A549 (cell line): ENCODE data around the gene CISD3. TPM values are rescaled to one million over a fixed set of nuclear protein-coding genes. Genes with fewer than 3 reads are reported as not detected.
A peak's percentile ranks its signal among the peaks of the same experiment; 100 is the strongest.

ENCODE experiments used
- ATAC-seq, 2 experiments: fragments of 200-7000 bp in 1 of 2; fragments of >200 bp in 1 of 2; cut with Nextera tagmentation in 1 of 2; cut with Tn5 transposase in 1 of 2; 3 replicates each; pipeline versions ENCODE4 v1.8.0 to v1.9.1; 2018 to 2020; ENCODE audit warnings: mild to moderate bottlenecking in 1 of 2, moderate library complexity in 1 of 2
- CTCF ChIA-PET: fragments of 300-600 bp; sonication (Branson Sonifier 250); formaldehyde crosslinking; extraction: SDS; loops from one replicate; lab custom pipeline; 2021; ENCODE audit warnings: antibody characterized with exemption, inconsistent platforms; lab: Yijun Ruan, JAX
- POLR2A ChIA-PET: fragments of 350-600 bp; formaldehyde crosslinking; extraction: SDS; loops from one replicate; lab custom pipeline; 2021; ENCODE audit warnings: antibody characterized with exemption, inconsistent platforms; lab: Yijun Ruan, JAX
- DNase-seq, 2 experiments: peaks; one replicate each; pipeline versions ENCODE4 v3.0.0 to v3.0.0-alpha.2; 2011 to 2016; ENCODE audit warnings: low read depth in 1 of 2, low spot score in 1 of 2
- FAIRE-seq: peaks from 2 replicates; lab custom pipeline; 2011; peaks lifted over from hg19 to GRCh38; lab: Jason Lieb, UNC
- H3K27ac ChIP-seq, 2 experiments: fragments of >200 bp; sonication (Bioruptor Twin); formaldehyde crosslinking; 3 replicates each; pipeline ENCODE4 v1.5.1; 2016 to 2017
- H3K4me1 ChIP-seq: fragments of >200 bp; sonication (Bioruptor Twin); formaldehyde crosslinking; 3 replicates; pipeline ENCODE4 v1.6.1; 2016
- H3K4me2 ChIP-seq: fragments of >200 bp; sonication (Bioruptor Twin); formaldehyde crosslinking; 3 replicates; pipeline ENCODE4 v1.6.1; 2016
- H3K4me3 ChIP-seq: fragments of >200 bp; sonication (Bioruptor Twin); formaldehyde crosslinking; 3 replicates; pipeline ENCODE4 v1.5.1; 2016
- H3K9me3 ChIP-seq: fragments of >200 bp; sonication (Bioruptor Twin); formaldehyde crosslinking; 3 replicates; pipeline ENCODE4 v1.6.1; 2016
- CEBPB ChIP-seq, 2 experiments: fragments of >200 bp in 1 of 2; sonication (Bioruptor Twin) in 1 of 2; formaldehyde crosslinking in 1 of 2; IDR thresholded peaks; 2 replicates each; pipeline ENCODE4 v1.6.1; 2012 to 2016
- CHD2 ChIP-seq: fragments of 150-350 bp; IDR thresholded peaks from 2 replicates; pipeline ENCODE4 v1.6.1; 2014; ENCODE audit warnings: low read length; ENCODE audit not compliant: partially characterized antibody
- EP300 ChIP-seq, 2 experiments: fragments of >200 bp; sonication (Bioruptor Twin); formaldehyde crosslinking; IDR thresholded peaks; 2 replicates in 1 of 2; 3 replicates in 1 of 2; pipeline ENCODE4 v1.6.1; 2016 to 2017
- FOSB ChIP-seq: fragments of 250-450 bp; sonication (Bioruptor Pico); IDR thresholded peaks from 2 replicates; pipeline ENCODE4 v1.5.0; 2020; ENCODE audit warnings: mild to moderate bottlenecking, moderate library complexity
- HDAC2 ChIP-seq: fragments of 200-600 bp; sonication (generic); IDR thresholded peaks from 2 replicates; pipeline ENCODE4 v1.6.1; 2016
- HOXB13 ChIP-seq: fragments of 250-450 bp; sonication (Bioruptor Pico); IDR thresholded peaks from 2 replicates; pipeline ENCODE4 v1.5.0; 2020; ENCODE audit warnings: low read depth, mild to moderate bottlenecking, moderate library complexity
- HOXB5 ChIP-seq: fragments of 250-450 bp; sonication (Bioruptor Pico); IDR thresholded peaks from 2 replicates; pipeline ENCODE4 v1.5.0; 2020; ENCODE audit warnings: mild to moderate bottlenecking, moderate library complexity
- JUN ChIP-seq, 2 experiments: fragments of >200 bp; sonication (Bioruptor Twin); formaldehyde crosslinking; IDR thresholded peaks; 2 replicates in 1 of 2; 3 replicates in 1 of 2; pipeline ENCODE4 v1.6.1; 2016 to 2017
- MAFK ChIP-seq: fragments of 450-650 bp; IDR thresholded peaks from 2 replicates; pipeline ENCODE4 v1.6.1; 2014; ENCODE audit not compliant: partially characterized antibody
- MYC ChIP-seq: IDR thresholded peaks from 2 replicates; pipeline ENCODE4 v1.6.1; 2012; ENCODE audit warnings: mild to moderate bottlenecking, inconsistent platforms, low read length, improper control_type of control experiment, borderline replicate concordance
- NPAS2 ChIP-seq: fragments of 250-450 bp; sonication (Bioruptor Pico); IDR thresholded peaks from 2 replicates; pipeline ENCODE4 v1.8.0; 2022; ENCODE audit warnings: mild to moderate bottlenecking, moderate library complexity, borderline replicate concordance
- NR3C1 ChIP-seq: fragments of >200 bp; sonication (Bioruptor Twin); formaldehyde crosslinking; IDR thresholded peaks from 3 replicates; pipeline ENCODE4 v1.6.1; 2017
- POLR2A ChIP-seq: IDR thresholded peaks from 2 replicates; pipeline ENCODE4 v1.6.1; 2012; ENCODE audit warnings: mild to moderate bottlenecking, low read length
- ZFP36 ChIP-seq: fragments of 450-650 bp; IDR thresholded peaks from 2 replicates; pipeline ENCODE4 v1.6.1; 2014; ENCODE audit warnings: borderline replicate concordance; ENCODE audit not compliant: partially characterized antibody
- ZSCAN20 ChIP-seq: fragments of 250-450 bp; sonication (Bioruptor Pico); IDR thresholded peaks from 2 replicates; pipeline ENCODE4 v1.8.0; 2022; ENCODE audit warnings: mild to moderate bottlenecking, moderate library complexity
- WGBS: methylation state at CpG from one replicate; pipeline ENCODE4 v1.1.6; 2017; ENCODE audit errors: missing lambda C conversion rate; 5-methylcytosine and 5-hydroxymethylcytosine counted together
- polyA plus RNA-seq, 4 experiments: library from polyadenylated mRNA; depleted of rRNA in 3 of 4; stranded (reverse); fragments of >200 nt; fragmentation: RNase III in 1 of 4; extraction: RNeasy Plus Mini Kit Qiagen cat#74134 plus additional on column Dnase treatment in 1 of 4; gene quantifications; 2 replicates in 3 of 4; 3 replicates in 1 of 4; pipeline ENCODE4 v1.2.3, GENCODE V29; 2011 to 2017
- TF ChIP-seq, protein P1 (sequence below): fragments of 200-600 bp; sonication (generic); IDR thresholded peaks from 2 replicates; pipeline ENCODE4 v1.6.1; 2016; ENCODE audit warnings: antibody characterized with exemption, mild to moderate bottlenecking, moderate library complexity
- TF ChIP-seq, protein P2 (sequence below): fragments of >200 bp; sonication (Bioruptor Twin); formaldehyde crosslinking; IDR thresholded peaks from 2 replicates; pipeline ENCODE4 v1.6.1; 2016
- TF ChIP-seq, protein P3 (sequence below): fragments of >200 bp; sonication (Bioruptor Twin); formaldehyde crosslinking; IDR thresholded peaks from 3 replicates; pipeline ENCODE4 v1.5.1; 2016
- TF ChIP-seq, protein P4 (sequence below): fragments of >200 bp; sonication (Bioruptor Twin); formaldehyde crosslinking; IDR thresholded peaks from 3 replicates; pipeline ENCODE4 v1.6.1; 2016
- TF ChIP-seq, protein P5 (sequence below): IDR thresholded peaks from 2 replicates; pipeline ENCODE4 v1.6.1; 2012
- TF ChIP-seq, protein P6 (sequence below): fragments of 150-350 bp; IDR thresholded peaks from 2 replicates; pipeline ENCODE4 v1.6.1; 2014; ENCODE audit warnings: low read depth, mild to moderate bottlenecking, low read length
- TF ChIP-seq, protein P7 (sequence below): IDR thresholded peaks from 2 replicates; pipeline ENCODE4 v1.6.1; 2012; ENCODE audit warnings: low read depth, borderline replicate concordance

The CISD3 gene
- polyA plus RNA-seq, 2 of the 4 experiments (the other 2 are of a cell fraction), result 24.5 to 33.0 TPM

DNA sequence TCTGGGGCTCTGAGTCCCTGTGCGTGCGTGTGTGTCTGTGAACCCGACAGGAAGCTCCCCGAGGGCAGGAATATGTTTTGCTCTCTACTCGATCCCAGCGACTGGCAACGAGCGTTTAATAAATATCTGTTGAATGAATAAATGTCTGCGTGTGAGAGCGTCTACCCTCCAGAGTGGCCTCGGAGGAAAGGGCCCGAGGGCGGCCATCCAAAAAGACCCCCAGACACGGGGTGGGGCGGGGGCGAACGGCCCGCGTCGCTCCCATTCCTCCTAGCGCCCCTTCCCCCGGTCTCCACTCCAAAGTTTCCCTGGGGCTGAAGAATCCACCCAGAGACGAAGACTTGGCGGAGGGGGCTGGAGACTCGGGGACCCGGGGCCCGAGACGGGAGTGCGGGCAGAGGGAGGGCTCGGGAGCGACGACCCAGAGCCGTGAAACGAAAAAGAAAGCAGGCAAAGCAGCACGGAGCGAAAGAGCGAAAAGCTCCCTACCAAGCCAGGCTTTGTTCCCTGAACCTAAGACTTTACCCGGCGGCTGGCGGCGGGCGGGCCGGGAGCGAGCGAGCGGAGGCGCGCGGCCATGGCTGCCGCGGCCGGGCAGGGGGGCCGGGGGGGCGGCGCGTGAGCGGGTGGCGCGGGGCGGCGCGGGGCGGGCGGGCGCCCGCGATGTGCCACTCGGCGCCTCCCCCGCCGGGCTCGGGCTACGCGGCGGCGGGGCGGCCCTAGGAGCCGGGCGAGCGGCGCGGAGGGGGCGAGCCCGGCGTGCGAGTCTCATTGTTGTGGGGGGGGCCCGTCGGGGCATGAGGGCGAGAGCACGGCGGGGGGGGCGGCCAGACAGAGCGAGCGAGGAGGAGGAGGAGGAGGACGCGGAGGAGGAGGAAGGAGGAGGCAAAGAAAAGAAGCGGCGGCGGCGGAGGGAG lies 25.3 kb upstream of the CISD3 start, which contains the start of gene MLLT6 (continued):
- TF ChIP-seq, protein P1, sequence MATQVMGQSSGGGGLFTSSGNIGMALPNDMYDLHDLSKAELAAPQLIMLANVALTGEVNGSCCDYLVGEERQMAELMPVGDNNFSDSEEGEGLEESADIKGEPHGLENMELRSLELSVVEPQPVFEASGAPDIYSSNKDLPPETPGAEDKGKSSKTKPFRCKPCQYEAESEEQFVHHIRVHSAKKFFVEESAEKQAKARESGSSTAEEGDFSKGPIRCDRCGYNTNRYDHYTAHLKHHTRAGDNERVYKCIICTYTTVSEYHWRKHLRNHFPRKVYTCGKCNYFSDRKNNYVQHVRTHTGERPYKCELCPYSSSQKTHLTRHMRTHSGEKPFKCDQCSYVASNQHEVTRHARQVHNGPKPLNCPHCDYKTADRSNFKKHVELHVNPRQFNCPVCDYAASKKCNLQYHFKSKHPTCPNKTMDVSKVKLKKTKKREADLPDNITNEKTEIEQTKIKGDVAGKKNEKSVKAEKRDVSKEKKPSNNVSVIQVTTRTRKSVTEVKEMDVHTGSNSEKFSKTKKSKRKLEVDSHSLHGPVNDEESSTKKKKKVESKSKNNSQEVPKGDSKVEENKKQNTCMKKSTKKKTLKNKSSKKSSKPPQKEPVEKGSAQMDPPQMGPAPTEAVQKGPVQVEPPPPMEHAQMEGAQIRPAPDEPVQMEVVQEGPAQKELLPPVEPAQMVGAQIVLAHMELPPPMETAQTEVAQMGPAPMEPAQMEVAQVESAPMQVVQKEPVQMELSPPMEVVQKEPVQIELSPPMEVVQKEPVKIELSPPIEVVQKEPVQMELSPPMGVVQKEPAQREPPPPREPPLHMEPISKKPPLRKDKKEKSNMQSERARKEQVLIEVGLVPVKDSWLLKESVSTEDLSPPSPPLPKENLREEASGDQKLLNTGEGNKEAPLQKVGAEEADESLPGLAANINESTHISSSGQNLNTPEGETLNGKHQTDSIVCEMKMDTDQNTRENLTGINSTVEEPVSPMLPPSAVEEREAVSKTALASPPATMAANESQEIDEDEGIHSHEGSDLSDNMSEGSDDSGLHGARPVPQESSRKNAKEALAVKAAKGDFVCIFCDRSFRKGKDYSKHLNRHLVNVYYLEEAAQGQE, result no peak
- TF ChIP-seq, protein P2, sequence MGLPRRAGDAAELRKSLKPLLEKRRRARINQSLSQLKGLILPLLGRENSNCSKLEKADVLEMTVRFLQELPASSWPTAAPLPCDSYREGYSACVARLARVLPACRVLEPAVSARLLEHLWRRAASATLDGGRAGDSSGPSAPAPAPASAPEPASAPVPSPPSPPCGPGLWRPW, result no peak
- TF ChIP-seq, protein P3, sequence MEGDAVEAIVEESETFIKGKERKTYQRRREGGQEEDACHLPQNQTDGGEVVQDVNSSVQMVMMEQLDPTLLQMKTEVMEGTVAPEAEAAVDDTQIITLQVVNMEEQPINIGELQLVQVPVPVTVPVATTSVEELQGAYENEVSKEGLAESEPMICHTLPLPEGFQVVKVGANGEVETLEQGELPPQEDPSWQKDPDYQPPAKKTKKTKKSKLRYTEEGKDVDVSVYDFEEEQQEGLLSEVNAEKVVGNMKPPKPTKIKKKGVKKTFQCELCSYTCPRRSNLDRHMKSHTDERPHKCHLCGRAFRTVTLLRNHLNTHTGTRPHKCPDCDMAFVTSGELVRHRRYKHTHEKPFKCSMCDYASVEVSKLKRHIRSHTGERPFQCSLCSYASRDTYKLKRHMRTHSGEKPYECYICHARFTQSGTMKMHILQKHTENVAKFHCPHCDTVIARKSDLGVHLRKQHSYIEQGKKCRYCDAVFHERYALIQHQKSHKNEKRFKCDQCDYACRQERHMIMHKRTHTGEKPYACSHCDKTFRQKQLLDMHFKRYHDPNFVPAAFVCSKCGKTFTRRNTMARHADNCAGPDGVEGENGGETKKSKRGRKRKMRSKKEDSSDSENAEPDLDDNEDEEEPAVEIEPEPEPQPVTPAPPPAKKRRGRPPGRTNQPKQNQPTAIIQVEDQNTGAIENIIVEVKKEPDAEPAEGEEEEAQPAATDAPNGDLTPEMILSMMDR, result no peak
- TF ChIP-seq ZSCAN20, result no peak
- TF ChIP-seq, protein P4, sequence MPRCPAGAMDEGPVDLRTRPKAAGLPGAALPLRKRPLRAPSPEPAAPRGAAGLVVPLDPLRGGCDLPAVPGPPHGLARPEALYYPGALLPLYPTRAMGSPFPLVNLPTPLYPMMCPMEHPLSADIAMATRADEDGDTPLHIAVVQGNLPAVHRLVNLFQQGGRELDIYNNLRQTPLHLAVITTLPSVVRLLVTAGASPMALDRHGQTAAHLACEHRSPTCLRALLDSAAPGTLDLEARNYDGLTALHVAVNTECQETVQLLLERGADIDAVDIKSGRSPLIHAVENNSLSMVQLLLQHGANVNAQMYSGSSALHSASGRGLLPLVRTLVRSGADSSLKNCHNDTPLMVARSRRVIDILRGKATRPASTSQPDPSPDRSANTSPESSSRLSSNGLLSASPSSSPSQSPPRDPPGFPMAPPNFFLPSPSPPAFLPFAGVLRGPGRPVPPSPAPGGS, result no peak; the same call in 2 of the 3 replicates
- TF ChIP-seq, all 56 proteins: peak for 9

DNA sequence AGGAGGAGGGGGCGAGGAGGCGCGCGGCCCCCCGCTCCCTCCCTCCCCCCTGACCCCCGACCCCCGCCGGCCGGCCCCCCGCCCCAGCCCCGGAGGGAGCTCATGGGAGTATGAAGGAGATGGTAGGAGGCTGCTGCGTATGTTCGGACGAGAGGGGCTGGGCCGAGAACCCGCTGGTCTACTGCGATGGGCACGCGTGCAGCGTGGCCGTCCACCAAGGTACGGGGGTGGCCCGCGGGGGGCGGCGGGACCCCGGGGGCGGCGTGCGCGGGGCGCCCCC lies 24.7 kb upstream of the CISD3 start:
- Histone ChIP-seq H3K4me3 (peak overlapping the region; percentile 94), H3K4me2 (peak overlapping the region; percentile 92), H3K27ac (peak overlapping the region; percentile 82 to 98), H3K9me3 (no peaks in the 10 kb centered on the region), H3K4me1 (peaks cover 37% of the 10 kb centered on the region)
- TF ChIP-seq POLR2A, result no peak
- peak in 1 of 2 experiments; percentile 19; a peak in 1 of 5 replicates for TF ChIP-seq JUN (IDR thresholded peaks at IDR 0.05)
- TF ChIP-seq MYC, result 0 out of 2 replicates have a peak, but pooled peaks have one; percentile 2
- POLR2A ChIA-PET, result interaction anchor here (1.0 to 1.8 kb wide), 3 partner anchors 13 to 164 kb away, joined by 3 to 5 read pairs (median 4); partner anchors contain the start of gene LASP1
- ATAC-seq, result peak in 1 of 2 experiments; percentile 11; a peak in 1 of 6 replicates
- no peak for FAIRE-seq
- WGBS, result 2% methylated on average over 10 of the region's 32 CpGs
- DNase-seq, result no peak
- CTCF ChIA-PET, result interaction anchor here (0.9 to 2.2 kb wide), 3 partner anchors 25 to 30 kb away, joined by 3 to 10 read pairs (median 8); no protein-coding TSS in a partner anchor

DNA sequence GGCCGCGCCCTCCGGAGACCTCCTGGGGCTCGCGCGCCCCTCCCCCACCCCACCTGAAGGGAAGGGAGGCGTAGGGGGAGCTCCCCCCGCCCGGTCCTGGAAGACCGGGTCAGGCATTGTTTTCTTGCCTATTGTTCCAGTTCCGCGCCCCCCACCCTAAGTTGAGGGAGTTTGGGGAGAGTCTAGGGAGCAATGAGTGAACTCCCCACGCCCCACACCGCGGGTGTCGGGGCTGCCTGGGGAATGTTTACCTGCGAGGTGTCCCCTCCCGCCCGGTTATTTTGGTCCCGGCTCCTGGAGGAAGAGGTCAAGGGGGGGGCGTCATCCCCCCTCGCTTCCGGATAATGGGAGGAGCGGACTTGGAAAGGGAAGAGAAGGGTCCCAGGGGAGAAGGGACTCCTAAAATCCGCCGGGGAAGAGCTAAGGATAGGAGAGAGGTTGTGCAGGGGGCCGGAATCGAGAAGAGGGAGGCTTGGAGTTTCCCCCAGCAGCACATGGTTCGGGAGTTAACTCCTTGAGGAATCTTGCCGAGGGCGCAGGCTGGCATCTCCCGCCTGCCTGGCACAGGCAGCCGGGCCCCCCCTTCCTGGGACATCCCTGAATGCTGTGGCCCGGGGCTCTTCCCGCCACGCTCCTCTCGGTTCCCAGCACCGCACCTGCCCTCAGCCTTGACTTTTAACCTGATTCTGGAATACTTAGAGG lies 24.2 kb upstream of the CISD3 start:
- no peak for FAIRE-seq
- POLR2A ChIA-PET, result interaction anchor here (0.6 to 1.8 kb wide), 3 partner anchors 13 to 46 kb away, joined by 3 to 5 read pairs (median 4); no protein-coding TSS in a partner anchor
- H3K27ac ChIP-seq, result peak overlapping the region; percentile 82 to 98
- peaks cover 35% of the 10 kb centered on the region for H3K4me1 ChIP-seq
- TF ChIP-seq FOSB (CRISPR knock-in tag) (no peak), MAFK (no peak), JUN (IDR thresholded peaks at IDR 0.05) (peak in 1 of 2 experiments; percentile 1; a peak in 3 of 5 replicates), EP300 (IDR thresholded peaks at IDR 0.05) (no peak), HOXB13 (CRISPR knock-in tag) (no peak), HDAC2 (no peak), CEBPB (IDR thresholded peaks at IDR 0.05) (no peak), HOXB5 (CRISPR knock-in tag) (no peak), NR3C1 (no peak), MYC (no peak; the same call in 1 of the 2 replicates), ZFP36 (no peak), NPAS2 (CRISPR knock-in tag) (no peak), CHD2 (no peak)
- TF ChIP-seq, protein P5, sequence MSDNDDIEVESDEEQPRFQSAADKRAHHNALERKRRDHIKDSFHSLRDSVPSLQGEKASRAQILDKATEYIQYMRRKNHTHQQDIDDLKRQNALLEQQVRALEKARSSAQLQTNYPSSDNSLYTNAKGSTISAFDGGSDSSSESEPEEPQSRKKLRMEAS, result peak; percentile 36; the same call in 1 of the 2 replicates
- TF ChIP-seq, protein P6, sequence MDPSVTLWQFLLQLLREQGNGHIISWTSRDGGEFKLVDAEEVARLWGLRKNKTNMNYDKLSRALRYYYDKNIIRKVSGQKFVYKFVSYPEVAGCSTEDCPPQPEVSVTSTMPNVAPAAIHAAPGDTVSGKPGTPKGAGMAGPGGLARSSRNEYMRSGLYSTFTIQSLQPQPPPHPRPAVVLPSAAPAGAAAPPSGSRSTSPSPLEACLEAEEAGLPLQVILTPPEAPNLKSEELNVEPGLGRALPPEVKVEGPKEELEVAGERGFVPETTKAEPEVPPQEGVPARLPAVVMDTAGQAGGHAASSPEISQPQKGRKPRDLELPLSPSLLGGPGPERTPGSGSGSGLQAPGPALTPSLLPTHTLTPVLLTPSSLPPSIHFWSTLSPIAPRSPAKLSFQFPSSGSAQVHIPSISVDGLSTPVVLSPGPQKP, result no peak
- TF ChIP-seq, protein P7, sequence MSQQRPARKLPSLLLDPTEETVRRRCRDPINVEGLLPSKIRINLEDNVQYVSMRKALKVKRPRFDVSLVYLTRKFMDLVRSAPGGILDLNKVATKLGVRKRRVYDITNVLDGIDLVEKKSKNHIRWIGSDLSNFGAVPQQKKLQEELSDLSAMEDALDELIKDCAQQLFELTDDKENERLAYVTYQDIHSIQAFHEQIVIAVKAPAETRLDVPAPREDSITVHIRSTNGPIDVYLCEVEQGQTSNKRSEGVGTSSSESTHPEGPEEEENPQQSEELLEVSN, result 0 out of 2 replicates have a peak, but pooled peaks have one; percentile 44
- TF ChIP-seq, all 56 proteins: peak for 3
- CTCF ChIA-PET, result interaction anchor here (0.9 to 5.7 kb wide), 9 partner anchors 10 to 30 kb away, joined by 3 to 64 read pairs (median 6); no protein-coding TSS in a partner anchor
- H3K4me2 ChIP-seq, result peak overlapping the region; percentile 92
- WGBS, result 2% methylated on average over 30 of the region's 38 CpGs
- DNase-seq (peak; percentile 56 to 70), ATAC-seq (peak; percentile 1 to 19; a peak in 3 of 6 replicates)
- no peaks in the 10 kb centered on the region for H3K9me3 ChIP-seq
- H3K4me3 ChIP-seq, result peak overlapping the region; percentile 94
